IMR-90 (cell line): ENCODE data around the gene ZNF700. TPM values are rescaled to one million over a fixed set of nuclear protein-coding genes. Genes with fewer than 3 reads are reported as not detected.
"Not testable (repeated sequence)": the region's sequence is repeated elsewhere in the genome, so short reads cannot be mapped to it uniquely, and the experiment has no call there.

Experiments
- ATAC-seq: fragments of 200-7000 bp; cut with Tn5 transposase; 2 replicates; pipeline ENCODE4 v1.9.1; 2020; ENCODE audit warnings: low read depth, mild to moderate bottlenecking, moderate library complexity
- BruUV-seq: library from RNA; stranded (reverse); fragments of 400-500 nt; replicated peaks from 2 replicates; lab custom pipeline; 2021; lab: Mats Ljungman, UMichigan
- CTCF ChIA-PET: fragments of 300-600 bp; formaldehyde crosslinking; extraction: SDS; loops from one replicate; lab custom pipeline; 2021; ENCODE audit warnings: antibody characterized with exemption; lab: Yijun Ruan, JAX
- POLR2A ChIA-PET: fragments of 300-600 bp; sonication (Branson Sonifier 250); formaldehyde crosslinking; loops from one replicate; lab custom pipeline; 2022; ENCODE audit warnings: antibody characterized with exemption; ENCODE audit not compliant: unreplicated experiment; lab: Charles Lee
- DNase-seq: peaks from one replicate; pipeline ENCODE4 v3.0.0; 2013
- H2AFZ ChIP-seq: replicated peaks from 2 replicates; pipeline ENCODE3; 2013; ENCODE audit warnings: low read length, mild to moderate bottlenecking; ENCODE audit not compliant: poor library complexity
- H2AK5ac ChIP-seq: 2 replicates; pipeline ENCODE4 v1.6.1; 2013; ENCODE audit warnings: low read depth, low read length, inconsistent platforms
- H2AK9ac ChIP-seq: replicated peaks from 2 replicates; pipeline ENCODE3; 2013; ENCODE audit warnings: mild to moderate bottlenecking, low read depth, low read length, moderate library complexity; ENCODE audit not compliant: poor library complexity
- H2BK120ac ChIP-seq: 2 replicates; pipeline ENCODE4 v1.6.1; 2013; ENCODE audit warnings: low read depth, low read length, inconsistent platforms
- H2BK15ac ChIP-seq: 3 replicates; pipeline ENCODE4 v1.6.1; 2013; ENCODE audit warnings: low read depth, low read length, inconsistent platforms
- H2BK20ac ChIP-seq: 2 replicates; pipeline ENCODE4 v1.6.1; 2013; ENCODE audit warnings: low read depth, mild to moderate bottlenecking, inconsistent platforms, low read length, moderate library complexity
- H2BK5ac ChIP-seq: 2 replicates; pipeline ENCODE4 v1.6.1; 2013; ENCODE audit warnings: mild to moderate bottlenecking, low read depth, low read length, inconsistent platforms; ENCODE audit not compliant: poor library complexity, severe bottlenecking
- H3K14ac ChIP-seq: replicated peaks from 2 replicates; pipeline ENCODE4 v1.6.1; 2013; ENCODE audit warnings: low read depth, low read length, inconsistent platforms
- H3K18ac ChIP-seq: 2 replicates; pipeline ENCODE4 v1.6.1; 2013; ENCODE audit warnings: low read depth, low read length, control low read depth
- H3K23ac ChIP-seq: 2 replicates; pipeline ENCODE4 v1.6.1; 2013; ENCODE audit warnings: low read depth, low read length, inconsistent platforms
- H3K27ac ChIP-seq: 2 replicates; pipeline ENCODE4 v1.5.1; 2013; ENCODE audit warnings: mild to moderate bottlenecking, control low read depth, low read length; ENCODE audit not compliant: insufficient read depth
- H3K27me3 ChIP-seq: 2 replicates; pipeline ENCODE4 v1.6.1; 2013; ENCODE audit warnings: low read length; ENCODE audit not compliant: control insufficient read depth, insufficient read depth
- H3K36me3 ChIP-seq: 2 replicates; pipeline ENCODE4 v1.6.1; 2013; ENCODE audit warnings: low read length, mixed read lengths; ENCODE audit not compliant: control insufficient read depth, insufficient read depth
- H3K4ac ChIP-seq: 2 replicates; pipeline ENCODE4 v1.6.1; 2013; ENCODE audit warnings: low read depth, low read length, inconsistent platforms
- H3K4me1 ChIP-seq: 2 replicates; pipeline ENCODE4 v1.6.1; 2013; ENCODE audit warnings: low read length, mixed read lengths; ENCODE audit not compliant: control insufficient read depth, insufficient read depth
- H3K4me2 ChIP-seq: 2 replicates; pipeline ENCODE4 v1.6.1; 2013; ENCODE audit warnings: low read depth, mild to moderate bottlenecking, control low read depth, low read length, moderate library complexity
- H3K4me3 ChIP-seq: 2 replicates; pipeline ENCODE4 v1.5.1; 2013; ENCODE audit warnings: low read depth, mild to moderate bottlenecking, control low read depth, low read length, moderate library complexity; ENCODE audit not compliant: insufficient read depth
- H3K56ac ChIP-seq: 2 replicates; pipeline ENCODE4 v1.6.1; 2013; ENCODE audit warnings: low read length, inconsistent platforms; ENCODE audit not compliant: insufficient read depth; ENCODE audit errors: extremely low read depth
- H3K79me1 ChIP-seq, 2 experiments: 2 replicates each; pipeline ENCODE4 v1.6.1; 2013; ENCODE audit warnings: low read length in 2 of 2, inconsistent platforms in 1 of 2, low read depth in 1 of 2
- H3K9ac ChIP-seq: 2 replicates; pipeline ENCODE4 v1.6.1; 2013; ENCODE audit warnings: low read depth, low read length, control low read depth
- H3K9me1 ChIP-seq: 2 replicates; pipeline ENCODE4 v1.6.1; 2013; ENCODE audit warnings: low read length, inconsistent platforms; ENCODE audit not compliant: insufficient read depth
- H3K9me3 ChIP-seq: 2 replicates; pipeline ENCODE4 v1.6.1; 2013; ENCODE audit warnings: low read length; ENCODE audit not compliant: control insufficient read depth, insufficient read depth
- H4K20me1 ChIP-seq: 2 replicates; pipeline ENCODE4 v1.6.1; 2013; ENCODE audit warnings: low read length, inconsistent platforms; ENCODE audit not compliant: insufficient read depth
- H4K5ac ChIP-seq: 2 replicates; pipeline ENCODE4 v1.6.1; 2013; ENCODE audit warnings: mild to moderate bottlenecking, low read depth, low read length, control low read depth
- H4K8ac ChIP-seq, 2 experiments: 2 replicates each; pipeline ENCODE4 v1.6.1; 2013; ENCODE audit warnings: low read depth in 2 of 2, low read length in 2 of 2, control low read depth in 1 of 2, inconsistent platforms in 1 of 2
- H4K91ac ChIP-seq: 2 replicates; pipeline ENCODE4 v1.6.1; 2013; ENCODE audit warnings: low read depth, low read length, inconsistent platforms; ENCODE audit not compliant: insufficient read depth
- WGBS, 2 experiments: methylation state at CpG; one replicate each; pipeline versions ENCODE4 v1.1.5 to v1.1.7; 2013; ENCODE audit warnings: missing lambda C conversion rate in 2 of 2; ENCODE audit not compliant: insufficient read length in 1 of 2; ENCODE audit errors: extremely low coverage in 2 of 2; 5-methylcytosine and 5-hydroxymethylcytosine counted together
- dilution Hi-C: fragments of 300-500 bp; cut with HindIII; formaldehyde crosslinking; loops from one replicate; pipeline ENCODE4 v1.14.3; 2018; ENCODE audit warnings: low sequenced_read_pairs; ENCODE audit not compliant: unreplicated experiment
- in situ Hi-C: fragments of 300-500 bp; cut with MboI; formaldehyde crosslinking; loops from 3 replicates; pipeline ENCODE4 v1.14.3; 2019; ENCODE audit warnings: low sequenced_read_pairs, inconsistent platforms, mixed read lengths
- intact Hi-C: fragments of 100-400 bp; cut with micrococcal nuclease; formaldehyde crosslinking; loops from 2 replicates; pipeline ENCODE4 v1.10.0; 2022
- polyA plus RNA-seq, 3 experiments: library from polyadenylated mRNA; depleted of rRNA; stranded (reverse); fragments of >200 nt; gene quantifications; 2 replicates each; pipeline ENCODE4 v1.2.3, GENCODE V29; 2012; ENCODE audit warnings: low replicate concordance in 1 of 3
- total RNA-seq: library from RNA; depleted of rRNA; stranded (reverse); fragments of >200 nt; gene quantifications from 2 replicates; pipeline ENCODE4 v1.2.3, GENCODE V29; 2012

ZNF700 gene
- total and polyA plus RNA-seq, 2 of the 4 experiments (the other 2 are of a cell fraction): 5.3 to 10.2 TPM

DNA sequence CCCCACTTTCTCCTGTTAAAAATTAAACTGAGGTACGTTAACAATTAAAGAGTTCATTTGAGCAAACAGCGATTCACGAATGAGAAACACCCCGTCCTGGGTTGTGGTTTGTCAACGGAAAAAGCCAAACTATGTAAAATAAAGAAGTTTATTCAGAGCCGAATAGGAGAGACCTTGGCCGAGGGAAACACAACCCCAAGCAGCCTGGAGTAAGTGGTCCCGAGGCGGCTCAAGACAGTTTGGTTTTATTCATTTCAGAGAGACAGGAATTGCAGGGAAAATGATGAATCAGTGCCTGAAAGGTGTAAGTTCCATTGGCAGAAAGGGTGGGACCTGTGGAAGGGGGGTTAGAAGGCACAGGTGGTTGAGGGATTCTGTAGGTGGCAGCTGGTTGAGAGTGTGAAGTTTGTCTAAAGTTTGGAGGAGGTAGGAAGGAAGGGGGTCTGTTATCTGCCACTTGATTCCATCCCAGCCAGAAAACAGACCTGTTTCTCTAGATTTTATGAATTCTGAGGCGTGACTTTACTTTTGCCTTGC lies 812 bp downstream of the ZNF700 start:
- H2BK120ac ChIP-seq, H3K18ac ChIP-seq, POLR2A ChIA-PET, in situ Hi-C loops, H4K91ac ChIP-seq, H3K36me3 ChIP-seq, H2BK15ac ChIP-seq, H4K20me1 ChIP-seq, H3K9me3 ChIP-seq, DNase-seq, ATAC-seq, H2AK9ac ChIP-seq, dilution Hi-C loops, H3K4me1 ChIP-seq, CTCF ChIA-PET, H2AK5ac ChIP-seq, H3K27me3 ChIP-seq, H4K5ac ChIP-seq, H2BK20ac ChIP-seq, H3K9me1 ChIP-seq, BruUV-seq: not testable (repeated sequence)
- H3K4me2 ChIP-seq: peak overlapping the region; percentile 75
- 0 out of 2 replicates have a peak overlapping the region, but pooled peaks have one; percentile 35 for H3K56ac ChIP-seq
- H3K4me3 ChIP-seq: peak overlapping the region; percentile 93
- peak overlapping the region; percentile 84 for H3K23ac ChIP-seq
- H3K27ac ChIP-seq: peak overlapping the region; percentile 97
- WGBS, 2 experiments: 15% methylated on average over 4 of the region's 10 CpGs; no CpG with 5 or more reads in 1 of the 2 experiments
- peak overlapping the region; percentile 56; the same call in 1 of the 2 replicates for H3K4ac ChIP-seq
- H4K8ac ChIP-seq: 0 out of 4 replicates have a peak overlapping the region, but pooled peaks of 1 of the 2 experiments have one; percentile 42
- peak overlapping the region; percentile 77 for H3K14ac ChIP-seq
- H2BK5ac ChIP-seq: peak overlapping the region; percentile 86
- H3K79me1 ChIP-seq: peaks cover 3 to 22% of the 10 kb centered on the region in 2 experiments; a peak in 3 of 4 replicates
- intact Hi-C loops: loop anchor here (10.0 kb wide), 1 partner anchor 129 kb away; the partner anchor contains the start of gene ZNF878
- peak overlapping the region; percentile 86 for H3K9ac ChIP-seq
- peak overlapping the region; percentile 96 for H2AFZ ChIP-seq
